Neural cell (in vitro differentiated cells): ENCODE data around the gene BTRC.

Source experiments
- EZH2 ChIP-seq: fragments of 200-600, 300-800 bp; shearing (Covaris generic), sonication (generic); IDR thresholded peaks from 2 replicates; pipeline ENCODE4 v1.6.1; 2014; ENCODE audit warnings: antibody characterized with exemption, low read length, borderline replicate concordance, mild to moderate bottlenecking; ENCODE audit not compliant: insufficient read depth, poor library complexity, severe bottlenecking
- POLR2AphosphoS5 ChIP-seq: IDR thresholded peaks from 2 replicates; pipeline ENCODE4 v1.6.1; 2012
- SMC3 ChIP-seq: fragments of 450-650 bp; conservative IDR thresholded peaks from 2 replicates; pipeline ENCODE4 v1.6.1; 2014; ENCODE audit warnings: antibody characterized with exemption, mild to moderate bottlenecking, moderate library complexity; ENCODE audit not compliant: poor library complexity
- TF ChIP-seq, protein P1 (sequence below): fragments of 450-650 bp; IDR thresholded peaks from 2 replicates; pipeline ENCODE4 v1.5.1; 2014; ENCODE audit warnings: antibody characterized with exemption, mild to moderate bottlenecking, moderate library complexity; ENCODE audit not compliant: poor library complexity, severe bottlenecking

- TF ChIP-seq, protein P1, sequence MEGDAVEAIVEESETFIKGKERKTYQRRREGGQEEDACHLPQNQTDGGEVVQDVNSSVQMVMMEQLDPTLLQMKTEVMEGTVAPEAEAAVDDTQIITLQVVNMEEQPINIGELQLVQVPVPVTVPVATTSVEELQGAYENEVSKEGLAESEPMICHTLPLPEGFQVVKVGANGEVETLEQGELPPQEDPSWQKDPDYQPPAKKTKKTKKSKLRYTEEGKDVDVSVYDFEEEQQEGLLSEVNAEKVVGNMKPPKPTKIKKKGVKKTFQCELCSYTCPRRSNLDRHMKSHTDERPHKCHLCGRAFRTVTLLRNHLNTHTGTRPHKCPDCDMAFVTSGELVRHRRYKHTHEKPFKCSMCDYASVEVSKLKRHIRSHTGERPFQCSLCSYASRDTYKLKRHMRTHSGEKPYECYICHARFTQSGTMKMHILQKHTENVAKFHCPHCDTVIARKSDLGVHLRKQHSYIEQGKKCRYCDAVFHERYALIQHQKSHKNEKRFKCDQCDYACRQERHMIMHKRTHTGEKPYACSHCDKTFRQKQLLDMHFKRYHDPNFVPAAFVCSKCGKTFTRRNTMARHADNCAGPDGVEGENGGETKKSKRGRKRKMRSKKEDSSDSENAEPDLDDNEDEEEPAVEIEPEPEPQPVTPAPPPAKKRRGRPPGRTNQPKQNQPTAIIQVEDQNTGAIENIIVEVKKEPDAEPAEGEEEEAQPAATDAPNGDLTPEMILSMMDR: no peak
- TF ChIP-seq SMC3 (no peak), POLR2AphosphoS5 (no peak), EZH2 (no peak)
Measured at GRCh38 chr10:101380353-101381017, 26.5 kb downstream of the BTRC start.
